GM21737 (cell line): Measurements from ENCODE around the gene VENTX.

Experiments used
- ATAC-seq: cut with Tn5 transposase; IDR thresholded peaks from one replicate; pipeline ENCODE4 v1.9.1; 2021; ENCODE audit warnings: mild to moderate bottlenecking, moderate library complexity; ENCODE audit not compliant: unreplicated experiment

VENTX gene

GRCh38 chr10:133201948-133202725 is 35.5 kb upstream of the VENTX start:
- no peak for ATAC-seq

- ATAC-seq, result no peak
Measured at GRCh38 chr10:133202778-133203651, 34.6 kb upstream of the VENTX start.

- ATAC-seq, result no peak
Measured at GRCh38 chr10:133203652-133204195, 33.9 kb upstream of the VENTX start.

- ATAC-seq, result no peak
Measured at GRCh38 chr10:133204226-133205015, 33.2 kb upstream of the VENTX start.

- no peak for ATAC-seq
Measured at GRCh38 chr10:133205146-133205545, 32.5 kb upstream of the VENTX start.

GRCh38 chr10:133206356-133207040 is 31.2 kb upstream of the VENTX start:
- no peak for ATAC-seq

- no peak for ATAC-seq
Measured at GRCh38 chr10:133207041-133207600, 30.5 kb upstream of the VENTX start.

- no peak for ATAC-seq
Measured at GRCh38 chr10:133207627-133208026, 30.0 kb upstream of the VENTX start.

- no peak for ATAC-seq
Measured at GRCh38 chr10:133208466-133208865, 29.2 kb upstream of the VENTX start.

- no peak for ATAC-seq
Measured at GRCh38 chr10:133209117-133209516, 28.5 kb upstream of the VENTX start.

- no peak for ATAC-seq
Measured at GRCh38 chr10:133209641-133210040, 28.0 kb upstream of the VENTX start.

GRCh38 chr10:133210398-133211140 is 27.1 kb upstream of the VENTX start:
- no peak for ATAC-seq

GRCh38 chr10:133211141-133211830 is 26.4 kb upstream of the VENTX start:
- no peak for ATAC-seq

- ATAC-seq, result no peak
Measured at GRCh38 chr10:133211959-133212852, 25.4 kb upstream of the VENTX start.

GRCh38 chr10:133212853-133213494 is 24.7 kb upstream of the VENTX start:
- no peak for ATAC-seq

- no peak for ATAC-seq
Measured at GRCh38 chr10:133213641-133214467, 23.8 kb upstream of the VENTX start.
